ENCODE results near the gene CYP3A4.

Gene CYP3A4

GRCh38 chr7:99822731-99823718, 39.0 kb upstream of the CYP3A4 start:
- TF ChIP-seq REST (IDR thresholded peaks at IDR 0.05; ENCODE audit: insufficient read depth in 1 of 2, low read depth in 2 of 2, low read length in 2 of 2) (no peak), POLR2AphosphoS5 (IDR thresholded peaks at IDR 0.05; ENCODE audit: low read depth, low read length) (no peak), TAF1 (IDR thresholded peaks at IDR 0.05; ENCODE audit: borderline replicate concordance, insufficient read depth, low read length) (no peak), FOXP2 (optimal IDR thresholded peaks at IDR 0.05; ENCODE audit: borderline replicate concordance, extremely low read depth, extremely low read length, insufficient read depth) (no peak), SIN3A (IDR thresholded peaks at IDR 0.05; ENCODE audit: borderline replicate concordance, insufficient read depth, low read length) (no peak)

GRCh38 chr7:99820408-99821027, 36.5 kb upstream of the CYP3A4 start:
- no peak for TF ChIP-seq FOXP2 (optimal IDR thresholded peaks at IDR 0.05; ENCODE audit: borderline replicate concordance, extremely low read depth, extremely low read length, insufficient read depth)
- no peak for TF ChIP-seq SIN3A (IDR thresholded peaks at IDR 0.05; ENCODE audit: borderline replicate concordance, insufficient read depth, low read length)
- TF ChIP-seq TAF1 (IDR thresholded peaks at IDR 0.05; ENCODE audit: borderline replicate concordance, insufficient read depth, low read length), result no peak
- no peak for TF ChIP-seq REST (IDR thresholded peaks at IDR 0.05; ENCODE audit: insufficient read depth in 1 of 2, low read depth in 2 of 2, low read length in 2 of 2)

GRCh38 chr7:99808766-99809165, 24.8 kb upstream of the CYP3A4 start:
- TF ChIP-seq REST (IDR thresholded peaks at IDR 0.05; ENCODE audit: insufficient read depth in 1 of 2, low read depth in 2 of 2, low read length in 2 of 2) (no peak), FOXP2 (optimal IDR thresholded peaks at IDR 0.05; ENCODE audit: borderline replicate concordance, extremely low read depth, extremely low read length, insufficient read depth) (no peak), TAF1 (IDR thresholded peaks at IDR 0.05; ENCODE audit: borderline replicate concordance, insufficient read depth, low read length) (no peak), SIN3A (IDR thresholded peaks at IDR 0.05; ENCODE audit: borderline replicate concordance, insufficient read depth, low read length) (no peak), POLR2AphosphoS5 (IDR thresholded peaks at IDR 0.05; ENCODE audit: low read depth, low read length) (no peak)

GRCh38 chr7:99806839-99807478, 23.0 kb upstream of the CYP3A4 start:
- TF ChIP-seq REST (IDR thresholded peaks at IDR 0.05; ENCODE audit: insufficient read depth in 1 of 2, low read depth in 2 of 2, low read length in 2 of 2), result no peak
- TF ChIP-seq TAF1 (IDR thresholded peaks at IDR 0.05; ENCODE audit: borderline replicate concordance, insufficient read depth, low read length), result no peak
- no peak for TF ChIP-seq FOXP2 (optimal IDR thresholded peaks at IDR 0.05; ENCODE audit: borderline replicate concordance, extremely low read depth, extremely low read length, insufficient read depth)
- no peak for TF ChIP-seq SIN3A (IDR thresholded peaks at IDR 0.05; ENCODE audit: borderline replicate concordance, insufficient read depth, low read length)
- no peak for TF ChIP-seq POLR2AphosphoS5 (IDR thresholded peaks at IDR 0.05; ENCODE audit: low read depth, low read length)

Data from PFSK-1 (cell line).